Endometrium (tissue), 2 donors: ENCODE data around the gene AGPAT3.

Experiments
- FAIRE-seq: peaks from 2 replicates; lab custom pipeline; 2012; peaks lifted over from hg19 to GRCh38; lab: Jason Lieb, UNC
- donor health status: control.
- donor health status: control.

Gene AGPAT3

GRCh38 chr21:43865540-43866259 is 677 bp downstream of the AGPAT3 start:
- no peak for FAIRE-seq

GRCh38 chr21:43866260-43866629 is 1.2 kb downstream of the AGPAT3 start:
- no peak for FAIRE-seq

- FAIRE-seq, result no peak
Measured at GRCh38 chr21:43866659-43867331, 1.8 kb downstream of the AGPAT3 start.

GRCh38 chr21:43867332-43867703 is 2.3 kb downstream of the AGPAT3 start:
- no peak for FAIRE-seq

GRCh38 chr21:43867948-43868347 is 2.9 kb downstream of the AGPAT3 start:
- FAIRE-seq, result no peak

GRCh38 chr21:43868461-43868860 is 3.4 kb downstream of the AGPAT3 start:
- FAIRE-seq, result no peak

- no peak for FAIRE-seq
Measured at GRCh38 chr21:43869486-43870325, 4.7 kb downstream of the AGPAT3 start.

GRCh38 chr21:43871487-43871886 is 6.5 kb downstream of the AGPAT3 start:
- no peak for FAIRE-seq

GRCh38 chr21:43872531-43873197 is 7.6 kb downstream of the AGPAT3 start:
- no peak for FAIRE-seq

GRCh38 chr21:43873673-43874072 is 8.7 kb downstream of the AGPAT3 start:
- no peak for FAIRE-seq

GRCh38 chr21:43874085-43874805 is 9.2 kb downstream of the AGPAT3 start:
- FAIRE-seq, result no peak

GRCh38 chr21:43876605-43877004 is 11.6 kb downstream of the AGPAT3 start:
- FAIRE-seq, result no peak

GRCh38 chr21:43877936-43878575 is 13.0 kb downstream of the AGPAT3 start:
- no peak for FAIRE-seq

GRCh38 chr21:43879348-43880110 is 14.5 kb downstream of the AGPAT3 start:
- FAIRE-seq, result no peak

GRCh38 chr21:43880111-43880985 is 15.3 kb downstream of the AGPAT3 start:
- no peak for FAIRE-seq

GRCh38 chr21:43881283-43881682 is 16.3 kb downstream of the AGPAT3 start:
- FAIRE-seq, result no peak

GRCh38 chr21:43881935-43882334 is 16.9 kb downstream of the AGPAT3 start:
- FAIRE-seq, result no peak

- FAIRE-seq, result no peak
Measured at GRCh38 chr21:43882952-43883545, 18.0 kb downstream of the AGPAT3 start.
